Measurements from ENCODE around the gene PLA2G2F.

Gene PLA2G2F

GRCh38 chr1:20138961-20139550 is at the start of gene PLA2G2F:
Gene PLA2G2F (plus strand): TSS chr1:20139323. CDS start chr1:20139428, 105 bp downstream.
- DNase-seq (ENCODE audit: low spot score): no peak

DNA sequence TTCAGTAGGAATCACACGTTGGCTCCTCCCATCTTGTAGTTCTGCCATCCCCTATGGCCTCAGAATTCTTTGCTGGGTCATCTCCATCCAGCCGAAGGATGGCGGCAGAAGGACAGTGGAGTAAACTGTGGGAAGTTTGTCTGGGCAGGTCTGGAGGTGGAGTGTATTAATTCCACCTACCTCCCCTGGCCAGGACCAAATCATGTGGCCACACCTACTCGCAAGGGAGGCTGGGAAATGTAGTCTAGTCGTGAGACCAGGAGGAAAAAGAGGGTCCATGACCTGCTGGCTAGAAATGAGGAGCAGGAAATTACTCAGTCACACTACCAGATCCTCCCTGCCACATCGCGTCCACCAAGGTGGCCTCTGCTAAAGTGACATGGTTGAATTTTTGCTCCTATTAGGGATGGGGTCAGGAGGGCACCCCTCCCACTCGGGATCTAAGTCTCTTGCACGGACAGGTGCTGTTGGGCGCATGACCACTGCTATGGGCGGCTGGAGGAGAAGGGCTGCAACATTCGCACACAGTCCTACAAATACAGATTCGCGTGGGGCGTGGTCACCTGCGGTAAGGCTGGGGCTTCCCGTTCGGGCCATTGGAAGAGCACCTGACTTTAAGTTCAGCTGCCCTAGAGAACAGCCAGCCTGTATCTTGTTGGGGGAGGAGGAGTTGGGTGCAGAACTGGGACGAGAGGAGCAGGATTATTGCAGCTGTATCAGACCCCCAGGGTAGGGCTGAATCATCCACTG is 49.6 kb upstream of the PLA2G2F start:
- DNase-seq (ENCODE audit: low spot score): no peak

GRCh38 chr1:20090119-20090518 is 49.0 kb upstream of the PLA2G2F start:
- DNase-seq (ENCODE audit: low spot score): no peak

DNA sequence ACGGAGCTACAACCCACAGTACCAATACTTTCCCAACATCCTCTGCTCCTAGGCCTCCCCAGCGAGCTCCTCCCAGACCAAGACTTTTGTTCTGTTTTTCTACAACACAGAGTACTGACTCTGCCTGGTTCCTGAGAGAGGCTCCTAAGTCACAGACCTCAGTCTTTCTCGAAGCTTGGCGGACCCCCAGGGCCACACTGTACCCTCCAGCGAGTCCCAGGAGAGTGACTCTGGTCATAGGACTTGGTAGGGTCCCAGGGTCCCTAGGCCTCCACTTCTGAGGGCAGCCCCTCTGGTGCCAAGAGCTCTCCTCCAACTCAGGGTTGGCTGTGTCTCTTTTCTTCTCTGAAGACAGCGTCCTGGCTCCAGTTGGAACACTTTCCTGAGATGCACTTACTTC is 48.5 kb upstream of the PLA2G2F start:
- no peak for DNase-seq (ENCODE audit: low spot score)

DNA sequence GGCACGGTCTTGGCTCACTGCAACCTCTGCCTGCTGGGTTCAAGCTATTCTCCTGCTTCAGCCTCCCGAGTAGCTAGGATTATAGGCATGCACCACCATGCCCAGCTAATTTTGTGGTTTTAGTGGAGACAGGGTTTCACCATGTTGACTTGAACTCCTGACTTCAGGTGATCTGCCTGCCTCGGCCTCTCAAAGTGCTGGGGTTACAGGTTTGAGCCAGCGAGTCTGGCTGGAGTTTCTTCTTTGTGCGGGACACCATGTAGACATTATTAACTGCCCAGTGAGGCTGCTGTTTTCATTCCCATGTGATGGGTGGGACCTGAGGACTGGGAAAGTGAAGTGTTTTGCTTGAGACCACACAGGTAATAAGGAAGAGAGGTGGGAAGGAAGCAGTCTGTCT is 45.8 kb upstream of the PLA2G2F start:
- DNase-seq (ENCODE audit: low spot score): no peak

DNA sequence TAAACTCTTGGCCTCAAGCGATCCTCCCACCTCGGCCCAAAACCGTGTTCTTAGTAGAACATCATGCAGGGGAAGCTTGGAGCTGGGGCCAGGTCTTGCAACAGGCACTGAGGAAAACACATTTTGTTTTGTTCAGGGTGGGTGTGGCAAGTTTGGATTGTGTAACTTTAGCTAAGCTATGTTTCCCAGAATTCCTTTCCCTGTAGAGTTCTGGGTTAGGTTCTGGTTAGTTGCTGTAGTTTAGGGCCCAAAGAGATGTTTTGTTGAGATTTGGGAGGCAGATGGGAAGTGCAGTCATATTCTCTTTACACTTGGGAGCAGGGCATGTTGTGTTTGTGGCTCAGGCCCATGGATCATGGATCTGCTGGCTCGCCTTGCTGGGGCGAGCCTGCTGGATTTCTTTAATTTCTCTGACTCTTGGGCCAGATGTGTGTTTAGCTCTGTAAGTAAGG is 45.2 kb upstream of the PLA2G2F start:
- DNase-seq (ENCODE audit: low spot score): no peak

- no peak for DNase-seq (ENCODE audit: low spot score)
These were observed 43.3 kb upstream of the PLA2G2F start for GRCh38 chr1:20095564-20096434.

DNA sequence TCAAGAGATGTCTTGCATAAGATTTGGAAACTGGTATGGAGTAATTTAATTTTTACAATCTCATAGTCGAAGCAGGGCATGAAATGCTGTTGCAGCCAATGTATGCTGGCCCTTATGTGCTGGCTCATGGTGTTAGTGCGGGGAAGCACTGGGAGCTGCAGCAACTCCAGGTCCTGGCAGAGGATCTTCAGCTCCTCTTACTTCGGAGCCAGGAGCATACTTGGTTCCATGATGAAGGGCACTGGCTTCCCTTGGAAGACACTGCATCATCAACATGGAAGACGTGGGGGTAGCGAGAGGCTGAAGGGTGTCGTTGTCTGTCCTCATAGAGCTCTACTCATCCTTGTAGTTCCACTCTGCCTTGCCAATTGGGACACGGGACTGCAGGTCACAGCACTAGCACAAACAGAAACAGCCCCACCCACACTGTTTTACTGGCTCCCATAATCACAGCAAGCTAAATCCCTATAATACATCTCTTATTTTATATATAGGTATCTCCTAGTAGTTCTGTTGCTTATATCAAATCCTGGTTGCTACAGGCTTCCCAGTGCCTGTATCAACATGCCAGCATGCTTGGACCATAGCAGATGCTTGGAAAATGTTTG is 42.2 kb upstream of the PLA2G2F start:
- no peak for DNase-seq (ENCODE audit: low spot score)

DNA sequence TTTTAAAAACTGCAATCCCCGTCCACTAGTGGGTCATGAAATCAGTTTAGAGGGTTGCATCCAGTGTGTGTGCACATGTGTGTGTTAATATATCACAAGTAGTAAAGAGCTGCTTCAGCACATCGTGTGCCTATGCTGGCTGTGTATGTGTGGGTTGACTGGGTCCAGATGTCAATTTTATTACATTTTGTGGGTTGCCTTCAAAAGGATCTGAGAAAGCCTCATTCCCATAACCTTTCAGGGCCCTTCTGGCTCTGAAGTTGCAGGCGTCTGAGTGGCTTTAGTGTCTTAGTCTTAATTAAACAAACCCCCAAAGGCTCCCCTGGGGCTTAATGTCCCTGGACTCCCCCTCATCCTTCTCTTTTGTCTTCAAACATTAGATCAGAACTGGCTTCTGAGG is 39.6 kb upstream of the PLA2G2F start:
- no peak for DNase-seq (ENCODE audit: low spot score)

DNA sequence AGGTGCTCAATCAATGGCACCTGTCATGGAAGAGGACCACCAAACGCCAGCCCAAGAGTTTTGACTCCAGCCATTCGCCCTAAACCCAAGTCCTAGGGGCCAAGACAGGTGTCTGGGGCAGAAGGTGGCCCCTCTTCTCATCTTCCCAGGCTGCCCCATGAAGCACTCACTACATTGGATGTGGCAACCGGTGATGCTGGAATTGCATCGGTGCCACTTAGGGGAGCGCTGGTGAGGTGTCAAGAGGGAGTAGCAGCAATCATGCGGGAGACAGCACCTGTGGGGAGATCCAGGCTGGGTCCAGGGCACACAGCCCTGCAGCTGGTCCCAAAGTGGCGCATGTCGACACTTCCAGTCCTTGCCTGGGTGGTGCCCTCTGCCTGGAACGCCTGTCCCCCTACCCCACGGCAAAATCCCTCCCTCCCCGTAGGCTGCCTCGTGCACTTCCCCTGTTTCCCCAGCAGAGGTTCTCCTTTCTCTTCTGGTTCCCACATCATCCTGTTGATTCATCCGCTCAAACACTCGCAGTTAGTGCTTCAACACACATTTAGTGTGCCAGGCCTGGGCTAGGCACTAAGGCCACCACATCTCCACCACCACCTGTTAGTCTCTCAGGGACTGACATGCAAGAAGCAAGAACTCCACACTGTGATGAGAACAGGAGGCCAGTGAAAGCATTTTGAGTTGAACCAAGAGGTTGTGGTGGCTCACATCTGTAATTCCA is 38.3 kb upstream of the PLA2G2F start:
- DNase-seq (ENCODE audit: low spot score): peak; percentile 66

- peak; percentile 9 for DNase-seq (ENCODE audit: low spot score)
These were observed 36.2 kb upstream of the PLA2G2F start for GRCh38 chr1:20102875-20103274.

GRCh38 chr1:20105856-20106255 is 33.3 kb upstream of the PLA2G2F start:
- DNase-seq (ENCODE audit: low spot score): no peak

GRCh38 chr1:20107351-20107750 is 31.8 kb upstream of the PLA2G2F start:
- no peak for DNase-seq (ENCODE audit: low spot score)

DNA sequence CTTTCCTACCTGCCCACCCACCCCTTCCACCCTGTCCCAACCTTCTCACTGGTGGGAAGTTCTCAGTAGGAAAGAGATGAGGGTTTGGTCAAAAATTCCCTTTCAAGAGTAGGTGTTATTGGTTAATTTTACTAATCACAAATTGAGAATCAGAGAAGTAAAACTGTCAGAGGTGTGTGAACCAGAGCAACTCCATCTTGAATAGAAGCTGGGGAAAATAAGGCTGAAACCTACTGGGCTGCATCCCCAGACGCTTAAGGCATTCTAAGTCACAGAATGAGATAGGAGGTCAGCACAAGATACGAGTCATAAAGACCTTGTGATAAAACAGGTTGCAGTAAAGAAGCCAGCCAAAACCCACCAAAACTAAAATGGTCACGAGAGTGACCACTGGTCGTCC is 31.3 kb upstream of the PLA2G2F start:
- no peak for DNase-seq (ENCODE audit: low spot score)

DNA sequence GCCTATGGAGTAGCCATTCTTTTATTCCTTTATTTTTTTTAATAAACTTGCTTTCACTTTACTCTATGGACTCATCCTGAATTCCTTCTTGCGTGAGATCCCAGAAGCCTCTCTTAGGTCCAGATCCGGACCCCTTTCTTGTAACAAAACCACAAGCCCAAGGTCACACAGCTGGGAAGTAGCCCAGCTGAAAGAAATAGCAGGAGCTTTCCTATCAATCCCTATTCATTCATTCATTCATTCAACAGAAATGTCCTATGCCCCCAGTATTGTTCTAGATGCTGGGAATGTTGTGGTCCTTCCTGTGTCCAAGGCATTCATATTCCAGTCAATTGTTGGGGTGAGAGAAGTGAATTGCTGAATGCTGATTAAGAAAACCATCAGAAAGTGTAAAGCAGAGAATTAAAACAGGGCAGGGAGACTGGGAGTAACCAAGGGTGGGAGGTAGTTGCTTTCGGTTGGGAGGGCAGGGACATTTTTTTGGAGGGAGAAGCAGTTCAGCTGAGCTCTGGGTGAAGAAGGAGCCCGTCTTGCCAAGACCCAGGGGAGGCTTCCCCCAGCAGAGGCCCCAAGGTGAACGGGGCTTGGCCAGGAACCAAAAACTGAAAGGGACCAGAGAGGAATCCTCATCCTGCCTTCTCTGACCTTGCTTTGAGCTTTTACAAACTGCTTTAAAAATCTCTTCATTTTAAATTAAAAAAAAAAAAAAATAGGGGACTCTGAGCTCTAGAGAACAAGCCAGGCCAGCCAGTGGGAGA is 30.6 kb upstream of the PLA2G2F start:
- DNase-seq (ENCODE audit: low spot score): no peak

DNA sequence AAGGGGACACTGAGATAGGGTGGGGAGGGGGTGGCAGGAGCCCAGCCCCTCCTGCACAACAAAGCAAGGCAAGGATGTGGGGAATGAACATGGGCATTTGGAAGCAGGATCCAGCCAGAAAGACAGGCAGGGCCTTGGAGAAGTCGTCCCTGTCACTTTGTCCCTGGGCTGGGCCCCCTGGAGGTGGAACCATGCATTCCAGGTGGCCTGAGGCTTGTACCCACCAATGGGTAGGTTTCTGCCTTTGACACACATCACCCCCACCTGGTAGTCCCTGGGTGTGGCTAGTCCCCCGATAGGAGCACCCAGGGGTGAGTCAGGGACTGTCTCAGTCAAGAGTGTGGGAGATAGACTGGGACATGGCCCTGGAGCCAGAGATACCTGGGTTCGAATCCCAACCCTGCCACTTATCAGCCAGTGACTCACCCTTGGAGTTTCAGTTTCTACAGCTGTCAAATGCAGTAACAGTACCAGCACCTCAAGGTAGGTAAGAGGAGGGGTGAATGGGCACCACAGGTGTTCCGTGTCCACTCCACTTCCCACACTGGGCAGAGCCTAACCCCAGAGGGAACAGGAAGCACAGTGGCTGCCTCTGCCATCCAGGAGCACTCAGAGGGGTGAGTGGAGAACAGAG is 29.8 kb upstream of the PLA2G2F start:
- DNase-seq (ENCODE audit: low spot score): no peak

DNA sequence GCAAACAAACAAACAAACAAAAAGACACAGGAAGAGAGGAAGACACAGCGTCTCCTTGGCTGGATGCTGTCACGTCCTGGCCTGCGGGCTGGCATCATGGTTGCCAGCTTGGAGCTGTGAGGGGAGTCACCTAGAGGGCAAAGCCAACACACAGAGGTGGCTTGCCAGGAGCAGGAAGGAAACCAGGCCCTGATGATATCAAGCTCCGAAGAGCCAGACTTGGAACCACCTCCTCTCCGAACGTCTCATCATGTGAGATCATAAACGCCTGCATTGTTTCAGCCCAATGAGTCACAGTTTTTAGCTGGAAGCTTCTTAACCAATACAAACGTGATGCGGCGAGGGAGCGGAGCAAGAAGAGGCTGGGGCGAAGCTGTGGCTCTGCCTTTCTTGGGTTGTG is 28.4 kb upstream of the PLA2G2F start:
- peak; percentile 73 for DNase-seq (ENCODE audit: low spot score)

GRCh38 chr1:20111452-20111851 is 27.7 kb upstream of the PLA2G2F start:
- no peak for DNase-seq (ENCODE audit: low spot score)

DNA sequence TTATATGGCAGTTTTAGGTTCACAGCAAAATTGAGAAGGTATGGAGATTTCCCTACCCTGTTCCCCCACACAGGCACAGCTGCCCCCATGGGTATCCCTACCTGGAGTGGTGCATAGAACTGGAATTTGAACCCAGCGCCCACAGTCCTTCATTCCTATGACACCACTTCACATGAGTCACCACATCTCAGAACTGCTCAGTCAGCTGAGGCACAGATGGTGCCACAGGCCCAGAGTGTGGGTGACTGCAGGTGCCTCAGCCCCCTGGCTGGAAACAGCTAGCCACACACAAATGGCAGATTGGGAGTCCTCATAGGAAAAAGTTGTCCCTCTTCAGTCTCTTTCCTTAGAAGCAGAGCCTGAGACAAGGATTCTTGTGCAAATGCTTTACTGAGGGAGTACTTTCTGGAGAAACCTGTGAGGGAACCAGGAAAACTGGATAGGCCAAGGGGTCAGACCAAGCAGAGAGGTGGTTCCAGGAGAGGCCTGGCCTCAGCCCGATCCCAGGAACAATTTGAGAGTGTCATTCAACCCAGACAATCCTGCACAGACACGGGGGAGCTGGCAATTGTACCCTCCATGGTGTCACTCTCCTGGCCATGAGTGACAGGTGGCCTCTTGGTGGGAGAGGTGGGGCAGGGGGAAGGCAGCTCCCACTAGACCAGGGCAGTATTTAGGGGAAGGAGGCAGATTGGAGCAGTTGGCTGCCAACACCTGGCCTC is 26.7 kb upstream of the PLA2G2F start:
- peak; percentile 19 for DNase-seq (ENCODE audit: low spot score)
